Uterus (tissue), 4 donors: Measurements from ENCODE around the gene CSNK2A2. TPM values are rescaled to one million over a fixed set of nuclear protein-coding genes. Genes with fewer than 3 reads are reported as not detected.

ENCODE experiments used
- DNase-seq, 2 donors: peaks; one replicate each; pipeline ENCODE4 v3.0.0-alpha.2; 2019 to 2020
- H3K27ac ChIP-seq, 2 donors: fragments of 200-600 bp; sonication (generic); 1 replicate in 1 of 2; 2 replicates in 1 of 2; pipeline ENCODE4 v1.5.1; 2016 to 2018
- H3K27me3 ChIP-seq, 2 donors: fragments of 200-600 bp; sonication (generic); one replicate each; pipeline ENCODE4 v1.5.1; 2018 to 2019; ENCODE audit warnings: control low read depth in 1 of 2
- H3K36me3 ChIP-seq, 2 donors: fragments of 200-600 bp; sonication (generic); one replicate each; pipeline ENCODE4 v1.5.1; 2019; ENCODE audit warnings: control low read depth in 1 of 2
- H3K4me1 ChIP-seq, 2 donors: fragments of 200-600 bp; sonication (generic); one replicate each; pipeline ENCODE4 v1.5.1; 2018 to 2019; ENCODE audit warnings: control low read depth in 1 of 2
- H3K4me3 ChIP-seq, 2 donors: fragments of 200-600 bp; sonication (generic); 1 replicate in 1 of 2; 2 replicates in 1 of 2; pipeline ENCODE4 v1.5.1; 2018 to 2019; ENCODE audit warnings: mild to moderate bottlenecking in 1 of 2
- H3K9me3 ChIP-seq, 2 donors: fragments of 200-600 bp; sonication (generic); one replicate each; pipeline ENCODE4 v1.5.1; 2019; ENCODE audit warnings: control low read depth in 1 of 2
- CTCF ChIP-seq, 4 experiments: fragments of 200-600 bp in 2 of 4; fragments of 450-650 bp in 2 of 4; sonication (generic) in 2 of 4; IDR thresholded peaks; one replicate each; pipeline ENCODE4 v1.5.1; 2016 to 2019; ENCODE audit warnings: antibody characterized with exemption in 4 of 4, mild to moderate bottlenecking in 2 of 4, moderate library complexity in 1 of 4
- POLR2A ChIP-seq, 2 donors: fragments of 450-650 bp; IDR thresholded peaks; one replicate each; pipeline ENCODE4 v1.6.1; 2016; ENCODE audit warnings: antibody characterized with exemption in 2 of 2, mild to moderate bottlenecking in 1 of 2, moderate library complexity in 1 of 2
- intact Hi-C: fragments of 100-400 bp; cut with DNase I; formaldehyde crosslinking; loops from one replicate; pipeline ENCODE4 v1.15.1; 2023; ENCODE audit warnings: low total_unique reads
- total RNA-seq, 4 donors: library from RNA; depleted of rRNA in 3 of 4; stranded (reverse); fragments of >200 nt in 3 of 4; gene quantifications; one replicate each; pipeline versions ENCODE4 v1.1.0 to v1.2.4, GENCODE V29; 2014 to 2023
- donor health status: DM: yes; HTN: yes; CAD: no.

The CSNK2A2 gene
- total RNA-seq, 4 donors from 2014 or later, result 28.1 to 62.5 (median 45.9) TPM

- intact Hi-C loops, result no loop called here
- Histone ChIP-seq H3K27me3 (peaks cover 0 to 5% of the 10 kb centered on the region in 2 donors), H3K27ac (no peak overlapping the region), H3K4me1 (no peaks in the 10 kb centered on the region), H3K4me3 (no peak overlapping the region), H3K9me3 (no peaks in the 10 kb centered on the region), H3K36me3 (no peaks in the 10 kb centered on the region)
- DNase-seq, result no peak
- no peak for TF ChIP-seq CTCF (IDR thresholded peaks at IDR 0.05)
- no peak for TF ChIP-seq POLR2A (IDR thresholded peaks at IDR 0.05)
Observed at GRCh38 chr16:58234831-58235595, 37.1 kb upstream of the CSNK2A2 start.

GRCh38 chr16:58230259-58230658 lies 32.4 kb upstream of the CSNK2A2 start:
- TF ChIP-seq CTCF (IDR thresholded peaks at IDR 0.05), result no peak
- no peak for TF ChIP-seq POLR2A (IDR thresholded peaks at IDR 0.05)
- intact Hi-C loops, result no loop called here
- no peak for DNase-seq
- Histone ChIP-seq H3K4me3 (no peak overlapping the region), H3K36me3 (no peaks in the 10 kb centered on the region), H3K9me3 (no peaks in the 10 kb centered on the region), H3K27me3 (no peaks in the 10 kb centered on the region), H3K27ac (no peak overlapping the region), H3K4me1 (no peaks in the 10 kb centered on the region)

- no peak overlapping the region for H3K27ac ChIP-seq
- no peak overlapping the region for H3K4me3 ChIP-seq
- no peaks in the 10 kb centered on the region for H3K27me3 ChIP-seq
- no peak for DNase-seq
- intact Hi-C loops, result no loop called here
- H3K9me3 ChIP-seq, result no peaks in the 10 kb centered on the region
- no peaks in the 10 kb centered on the region for H3K36me3 ChIP-seq
- no peak for TF ChIP-seq POLR2A (IDR thresholded peaks at IDR 0.05)
- TF ChIP-seq CTCF (IDR thresholded peaks at IDR 0.05), result no peak
- H3K4me1 ChIP-seq, result no peaks in the 10 kb centered on the region
Observed at GRCh38 chr16:58226790-58227189, 28.9 kb upstream of the CSNK2A2 start.

GRCh38 chr16:58225965-58226602 lies 28.2 kb upstream of the CSNK2A2 start:
- no peaks in the 10 kb centered on the region for H3K27me3 ChIP-seq
- H3K4me3 ChIP-seq, result no peak overlapping the region
- no peak for DNase-seq
- no peaks in the 10 kb centered on the region for H3K4me1 ChIP-seq
- no peak for TF ChIP-seq CTCF (IDR thresholded peaks at IDR 0.05)
- TF ChIP-seq POLR2A (IDR thresholded peaks at IDR 0.05), result no peak
- H3K27ac ChIP-seq, result no peak overlapping the region
- H3K9me3 ChIP-seq, result no peaks in the 10 kb centered on the region
- no peaks in the 10 kb centered on the region for H3K36me3 ChIP-seq
- intact Hi-C loops, result no loop called here

GRCh38 chr16:58222532-58223316 lies 24.8 kb upstream of the CSNK2A2 start:
- DNase-seq, result no peak
- intact Hi-C loops, result no loop called here
- H3K27me3 ChIP-seq, result no peaks in the 10 kb centered on the region
- no peak overlapping the region for H3K27ac ChIP-seq
- H3K4me1 ChIP-seq, result no peaks in the 10 kb centered on the region
- TF ChIP-seq CTCF (IDR thresholded peaks at IDR 0.05), result no peak
- no peak for TF ChIP-seq POLR2A (IDR thresholded peaks at IDR 0.05)
- no peaks in the 10 kb centered on the region for H3K36me3 ChIP-seq
- no peaks in the 10 kb centered on the region for H3K9me3 ChIP-seq
- H3K4me3 ChIP-seq, result no peak overlapping the region
